ENCODE measurements around the gene WARS2.
A peak's percentile ranks its signal among the peaks of the same experiment; 100 is the strongest.
"Not testable (repeated sequence)": the region's sequence is repeated elsewhere in the genome, so short reads cannot be mapped to it uniquely, and the experiment has no call there.

WARS2 gene

DNA sequence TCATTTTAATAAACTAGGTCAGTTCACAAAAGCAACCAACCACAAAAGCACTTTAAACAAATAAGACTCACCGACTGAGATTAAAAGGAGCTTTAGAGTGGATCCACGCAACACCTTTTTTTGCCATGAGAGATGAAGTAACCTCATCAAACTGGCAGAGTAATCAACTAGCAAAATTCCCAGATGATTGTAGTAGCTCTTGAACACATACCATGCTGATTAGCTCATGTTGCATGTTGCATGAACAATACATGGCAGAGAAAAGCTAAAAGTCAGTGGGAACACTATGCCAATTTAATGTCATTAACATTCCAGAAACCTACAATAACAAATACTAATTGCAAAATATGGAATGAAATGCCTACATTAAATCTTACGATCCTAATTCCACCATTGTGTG, 4.1 kb downstream of the WARS2 start:
- DNase-seq: no peak

DNA sequence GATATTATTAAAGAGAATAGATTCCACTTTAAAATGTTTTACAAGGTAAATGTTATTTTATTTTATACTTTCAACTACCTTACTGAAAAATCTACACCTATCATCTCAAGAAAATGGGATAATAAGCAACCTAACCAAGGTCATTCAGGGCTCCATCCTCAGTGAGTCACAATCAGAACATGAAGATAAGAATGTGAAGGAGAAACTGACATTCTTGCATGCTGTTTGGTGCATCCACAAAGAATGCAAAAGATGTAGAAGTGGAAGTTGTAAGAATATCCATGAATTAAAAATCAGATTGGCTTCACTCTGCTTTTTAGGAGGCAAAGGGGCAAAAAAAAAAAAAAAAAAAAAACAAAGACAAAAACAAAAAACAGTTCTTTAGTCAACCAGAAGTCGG, 6.5 kb downstream of the WARS2 start:
- no peak for DNase-seq

DNA sequence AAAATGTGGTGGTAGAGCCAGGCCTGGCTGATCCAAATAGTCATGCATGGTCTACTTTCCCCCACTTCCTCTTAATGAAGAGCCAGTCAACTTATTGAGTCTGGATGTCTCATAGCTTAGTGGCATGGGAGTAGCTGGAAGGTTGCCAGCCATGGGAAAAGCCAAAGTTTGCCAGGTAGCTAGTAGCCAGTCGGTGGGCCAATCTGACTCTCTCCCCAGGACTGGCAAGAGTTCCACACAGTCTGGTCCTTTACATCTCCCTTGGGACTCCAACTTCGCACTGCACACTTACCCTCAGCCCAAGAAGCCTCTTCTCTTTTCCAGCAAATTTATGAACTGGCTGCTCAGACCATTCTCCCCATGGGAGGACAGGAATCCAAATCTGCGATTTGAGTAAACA, 8.3 kb downstream of the WARS2 start:
- no peak for DNase-seq

- DNase-seq: no peak
These were observed 14.6 kb downstream of the WARS2 start for GRCh38 chr1:119125874-119126273.

DNA sequence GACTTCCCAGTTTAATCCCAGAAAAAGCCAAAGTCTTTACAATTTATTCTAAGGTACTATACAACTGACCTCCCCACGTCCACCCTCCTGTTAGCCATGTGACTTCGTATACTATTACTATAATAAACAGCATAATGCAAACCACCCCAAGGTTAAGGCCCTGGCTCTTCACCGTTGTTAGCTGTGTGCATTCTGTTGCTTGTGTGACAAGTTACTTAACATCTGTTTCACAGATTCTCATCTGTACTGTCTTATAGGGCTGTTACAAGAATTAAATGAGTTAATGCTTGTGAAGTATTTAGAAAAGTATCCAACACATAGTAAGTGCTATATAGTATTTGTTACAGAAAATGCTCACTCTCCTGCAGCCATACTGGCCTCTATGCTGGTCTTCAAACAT, 15.7 kb downstream of the WARS2 start:
- DNase-seq: no peak

GRCh38 chr1:119121872-119122271, 18.6 kb downstream of the WARS2 start:
- DNase-seq: not testable (repeated sequence)

GRCh38 chr1:119116725-119117124, 23.7 kb downstream of the WARS2 start:
- no peak for DNase-seq

- no peak for DNase-seq
These were observed 24.7 kb downstream of the WARS2 start for GRCh38 chr1:119115736-119116135.

DNA sequence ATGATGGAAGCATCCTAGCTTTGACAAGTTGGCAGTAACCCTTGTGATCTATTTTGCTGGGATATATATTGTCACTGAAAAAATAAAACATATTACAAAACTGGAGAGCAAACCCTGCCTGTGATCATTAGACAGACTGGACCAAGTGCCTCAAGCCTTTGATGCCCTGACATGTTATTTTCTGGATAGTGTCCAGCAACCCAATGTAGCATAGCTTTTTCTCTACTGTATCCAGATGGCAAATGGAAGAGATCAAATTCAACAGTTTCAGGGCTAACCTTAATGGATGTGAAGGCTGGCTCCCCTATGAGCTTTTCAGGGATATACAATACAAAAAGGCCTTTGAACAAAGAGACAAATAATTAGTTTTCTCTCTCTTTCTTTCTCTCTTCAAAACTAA, 25.1 kb downstream of the WARS2 start:
- DNase-seq: peak; percentile 91

DNA sequence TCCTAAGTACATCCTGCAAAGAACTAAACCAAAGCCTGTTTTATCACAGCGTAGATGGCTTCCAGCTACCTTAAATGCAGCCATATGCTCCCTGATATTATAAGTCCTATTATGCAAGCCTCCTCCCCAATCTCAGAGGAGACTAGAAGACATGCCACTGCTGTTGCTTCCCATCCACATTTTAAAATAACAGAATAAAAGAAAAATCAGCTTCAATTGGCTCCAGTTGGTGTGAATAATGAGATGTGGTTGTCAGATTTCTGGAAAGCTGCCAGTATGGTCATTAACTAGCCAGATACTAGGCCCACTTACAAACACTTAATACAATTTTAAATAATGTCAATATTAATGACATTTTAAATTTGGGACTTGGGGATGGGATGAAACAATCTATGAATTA, 25.7 kb downstream of the WARS2 start:
- DNase-seq: peak; percentile 87

GRCh38 chr1:119112791-119113190, 27.7 kb downstream of the WARS2 start:
- DNase-seq: no peak

GRCh38 chr1:119112244-119112643, 28.2 kb downstream of the WARS2 start:
- DNase-seq: no peak

- no peak for DNase-seq
These were observed 31.5 kb downstream of the WARS2 start for GRCh38 chr1:119108988-119109387.

GRCh38 chr1:119103764-119104163, 36.7 kb downstream of the WARS2 start:
- no peak for DNase-seq

DNA sequence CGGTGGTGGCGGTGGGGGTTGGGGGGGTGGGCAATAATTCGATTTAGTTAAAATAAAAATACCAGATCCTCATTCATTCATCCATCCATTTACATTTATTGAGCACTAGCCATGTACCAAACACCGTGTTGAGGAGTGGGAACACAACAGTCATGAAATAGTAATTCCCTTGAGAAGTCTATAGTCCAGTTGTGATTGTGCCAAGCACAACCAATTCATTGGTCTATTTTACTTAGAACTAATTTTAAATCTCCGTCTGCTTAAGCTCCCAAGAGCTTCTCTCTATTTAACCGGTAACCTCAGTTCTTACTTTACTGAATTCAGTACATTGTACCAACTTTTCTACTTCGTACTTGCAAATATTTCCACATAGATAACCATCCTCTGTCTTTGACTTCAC, 38.4 kb downstream of the WARS2 start:
- DNase-seq: no peak

GRCh38 chr1:119101563-119101962, 38.9 kb downstream of the WARS2 start:
- no peak for DNase-seq

DNA sequence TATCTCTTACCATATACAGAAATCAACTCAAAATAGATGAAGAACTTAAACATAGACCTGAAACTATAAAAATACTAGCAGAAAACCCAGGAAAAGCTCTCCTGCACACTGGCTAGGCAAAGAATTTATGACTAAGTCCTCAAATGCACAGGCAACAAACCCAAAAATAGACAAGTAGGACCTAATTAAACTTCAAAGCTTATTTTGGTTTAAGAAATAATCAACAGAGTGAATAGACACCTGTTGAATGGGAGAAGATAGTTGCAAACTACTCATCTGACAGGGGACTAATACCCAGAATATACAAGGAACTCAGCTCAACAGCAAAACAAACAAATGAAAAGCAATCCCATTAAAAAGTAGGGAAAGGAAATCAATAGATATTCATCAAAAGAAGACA, 40.7 kb downstream of the WARS2 start:
- no peak for DNase-seq

DNA sequence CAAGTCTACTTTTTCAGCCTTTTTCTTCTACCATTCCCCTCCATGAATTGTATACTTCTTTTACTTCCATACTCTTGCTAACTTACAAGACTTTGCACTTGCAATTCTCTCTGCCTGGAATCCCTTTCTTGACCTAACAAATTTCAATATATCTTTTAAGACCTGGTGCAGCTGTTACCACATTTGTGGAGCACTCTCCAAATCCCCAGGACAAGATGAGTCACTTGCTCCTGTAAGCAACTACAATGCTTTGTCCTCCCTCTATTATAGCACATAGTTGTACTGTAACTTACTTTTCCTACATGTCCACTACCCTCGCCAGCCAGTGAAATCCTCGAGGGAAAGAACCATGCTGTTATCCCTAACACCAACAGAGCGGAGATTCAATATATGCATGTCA, 43.1 kb downstream of the WARS2 start:
- no peak for DNase-seq

DNA sequence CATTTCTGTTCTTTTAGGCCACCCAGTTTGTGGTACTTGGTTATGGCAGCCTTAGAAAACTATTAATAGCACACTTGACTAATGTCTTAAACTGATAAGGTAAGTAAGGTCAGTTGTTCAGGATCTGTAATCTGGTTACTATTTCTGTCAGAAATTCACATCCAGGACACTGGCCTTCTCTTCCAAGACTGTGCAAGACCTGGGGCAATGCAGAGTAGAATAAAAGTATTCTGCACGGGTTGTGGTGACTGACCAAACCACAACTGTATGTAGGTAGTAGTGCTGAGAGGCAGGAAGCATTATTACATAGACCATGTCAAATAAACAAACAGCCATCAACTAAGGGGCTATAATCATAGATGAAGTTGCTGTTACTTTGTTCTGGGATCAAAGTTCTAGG, 46.7 kb downstream of the WARS2 start:
- no peak for DNase-seq

DNA sequence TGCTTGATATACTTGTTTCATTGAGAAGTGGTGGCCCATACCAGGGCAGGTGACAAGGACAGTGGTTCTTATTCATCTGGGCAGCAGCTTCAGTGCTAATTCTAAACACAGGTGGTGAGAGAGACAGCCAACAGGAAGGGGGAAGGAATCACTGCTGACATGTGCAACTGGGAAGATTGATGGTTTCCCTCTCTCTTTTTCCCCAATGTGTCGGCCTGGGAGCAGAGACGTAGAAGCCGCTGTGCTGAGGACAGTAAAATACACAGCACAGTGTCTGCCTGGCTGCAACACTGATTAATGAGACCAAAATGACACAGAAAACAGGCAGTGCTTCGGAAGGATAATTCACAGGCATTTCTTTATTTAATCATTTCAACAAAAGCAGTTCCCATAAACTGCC, 48.8 kb downstream of the WARS2 start:
- no peak for DNase-seq

- DNase-seq: no peak
These were observed 50.2 kb downstream of the WARS2 start for GRCh38 chr1:119090250-119090649.

DNA sequence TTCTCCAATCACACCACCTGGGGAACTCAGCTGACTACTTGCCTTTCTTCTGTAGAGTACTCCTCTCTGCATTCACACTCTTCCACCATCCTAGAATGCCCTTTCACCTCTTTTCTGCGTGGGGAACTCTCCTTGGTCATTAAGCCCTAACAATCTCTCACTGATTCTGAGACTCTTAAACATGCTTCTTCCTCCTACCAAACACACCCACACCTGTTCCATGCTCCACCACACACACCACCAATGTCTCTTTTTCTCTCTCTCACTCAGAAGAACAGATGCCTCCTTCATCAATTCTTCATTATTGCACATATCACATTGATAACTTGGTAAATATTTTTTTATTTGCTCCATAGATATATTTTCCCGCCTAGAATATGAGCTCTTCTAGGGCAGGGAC, 53.6 kb downstream of the WARS2 start:
- DNase-seq: no peak

DNA sequence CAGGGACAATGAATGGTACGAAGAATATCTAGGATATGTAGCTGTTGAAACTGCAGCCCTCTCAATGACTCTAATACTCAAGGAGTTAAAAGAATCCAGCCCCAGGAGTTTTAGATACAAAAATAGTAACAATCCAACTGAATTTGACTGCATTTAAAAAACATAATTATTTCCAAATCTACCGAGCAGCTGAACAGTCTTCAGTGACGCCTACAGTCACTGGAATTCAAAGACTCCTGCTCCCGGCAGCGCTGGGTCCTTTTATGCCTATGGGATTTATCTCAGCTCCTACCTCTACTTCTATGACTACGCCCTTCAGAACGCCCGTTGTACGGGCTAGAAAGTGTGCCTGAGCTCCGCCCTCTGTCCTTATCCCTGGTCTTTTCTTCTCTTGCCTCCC, 55.7 kb downstream of the WARS2 start:
- DNase-seq: no peak

DNA sequence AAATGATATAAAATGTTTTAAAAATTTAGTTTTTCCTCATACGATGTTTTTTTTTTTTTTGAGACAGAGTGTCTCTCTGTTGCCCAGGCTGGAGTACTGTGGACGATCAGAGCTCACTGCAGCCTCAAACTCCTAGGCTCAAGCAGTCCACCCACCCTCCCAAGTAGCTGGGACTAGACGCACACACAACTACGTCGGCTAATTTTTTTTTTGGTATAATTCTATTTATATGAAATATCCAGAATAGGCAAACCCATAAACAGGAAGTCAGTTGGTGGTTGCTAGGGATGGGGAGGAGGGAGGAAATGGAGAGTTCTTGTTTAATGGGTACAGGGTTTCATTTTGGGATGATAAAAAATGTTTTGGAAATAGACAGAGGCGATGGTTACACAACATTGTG, 56.5 kb downstream of the WARS2 start:
- DNase-seq: no peak

- no peak for DNase-seq
These were observed 57.0 kb downstream of the WARS2 start for GRCh38 chr1:119083479-119083878.

DNA sequence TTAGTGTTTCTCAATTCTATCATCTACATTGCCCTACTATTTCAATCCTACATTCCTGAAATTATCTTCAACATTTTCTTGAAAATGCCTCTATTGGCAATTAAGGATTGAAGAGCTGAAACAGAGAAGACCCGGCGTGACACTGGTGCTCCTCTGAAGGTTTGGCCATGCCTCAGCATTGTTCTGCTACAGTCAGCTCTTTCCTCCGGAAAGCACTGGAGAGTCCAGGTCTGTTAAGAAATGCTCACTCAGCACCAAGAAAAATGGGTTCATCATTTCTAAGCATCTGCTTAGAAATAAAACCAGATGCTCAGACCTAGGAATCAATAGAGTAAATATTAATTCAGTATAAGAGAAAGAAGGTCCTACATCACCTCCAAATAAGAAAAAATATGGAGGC, 58.8 kb downstream of the WARS2 start:
- no peak for DNase-seq

All from NCI-H2171 treated with DMSO at 0.1 percent for 48 hours (cell line).